A549 (cell line): ENCODE data around the gene ARFIP1. TPM values are rescaled to one million over a fixed set of nuclear protein-coding genes. Genes with fewer than 3 reads are reported as not detected.

ENCODE experiments used
- ATAC-seq, 2 experiments: fragments of 200-7000 bp in 1 of 2; fragments of >200 bp in 1 of 2; cut with Nextera tagmentation in 1 of 2; cut with Tn5 transposase in 1 of 2; 3 replicates each; pipeline versions ENCODE4 v1.8.0 to v1.9.1; 2018 to 2020; ENCODE audit warnings: mild to moderate bottlenecking in 1 of 2, moderate library complexity in 1 of 2
- CTCF ChIA-PET: fragments of 300-600 bp; sonication (Branson Sonifier 250); formaldehyde crosslinking; extraction: SDS; loops from one replicate; lab custom pipeline; 2021; ENCODE audit warnings: antibody characterized with exemption, inconsistent platforms; lab: Yijun Ruan, JAX
- POLR2A ChIA-PET: fragments of 350-600 bp; formaldehyde crosslinking; extraction: SDS; loops from one replicate; lab custom pipeline; 2021; ENCODE audit warnings: antibody characterized with exemption, inconsistent platforms; lab: Yijun Ruan, JAX
- DNase-seq, 2 experiments: peaks; one replicate each; pipeline versions ENCODE4 v3.0.0 to v3.0.0-alpha.2; 2011 to 2016; ENCODE audit warnings: low read depth in 1 of 2, low spot score in 1 of 2
- FAIRE-seq: peaks from 2 replicates; lab custom pipeline; 2011; peaks lifted over from hg19 to GRCh38; lab: Jason Lieb, UNC
- H3K27ac ChIP-seq, 2 experiments: fragments of >200 bp; sonication (Bioruptor Twin); formaldehyde crosslinking; 3 replicates each; pipeline ENCODE4 v1.5.1; 2016 to 2017
- H3K4me1 ChIP-seq: fragments of >200 bp; sonication (Bioruptor Twin); formaldehyde crosslinking; 3 replicates; pipeline ENCODE4 v1.6.1; 2016
- H3K4me2 ChIP-seq: fragments of >200 bp; sonication (Bioruptor Twin); formaldehyde crosslinking; 3 replicates; pipeline ENCODE4 v1.6.1; 2016
- H3K4me3 ChIP-seq: fragments of >200 bp; sonication (Bioruptor Twin); formaldehyde crosslinking; 3 replicates; pipeline ENCODE4 v1.5.1; 2016
- H3K9me3 ChIP-seq: fragments of >200 bp; sonication (Bioruptor Twin); formaldehyde crosslinking; 3 replicates; pipeline ENCODE4 v1.6.1; 2016
- BHLHE40 ChIP-seq: IDR thresholded peaks from 2 replicates; pipeline ENCODE4 v1.6.1; 2012; ENCODE audit warnings: low read depth, low read length, inconsistent platforms
- CBX2 ChIP-seq: fragments of 200-600 bp; sonication (generic); IDR thresholded peaks from 2 replicates; pipeline ENCODE4 v1.6.1; 2016; ENCODE audit warnings: low read depth, mild to moderate bottlenecking, borderline replicate concordance
- CEBPB ChIP-seq, 2 experiments: fragments of >200 bp in 1 of 2; sonication (Bioruptor Twin) in 1 of 2; formaldehyde crosslinking in 1 of 2; IDR thresholded peaks; 2 replicates each; pipeline ENCODE4 v1.6.1; 2012 to 2016
- CTCF ChIP-seq: fragments of >200 bp; sonication (Bioruptor Twin); formaldehyde crosslinking; IDR thresholded peaks from 3 replicates; pipeline ENCODE4 v1.5.1; 2016
- E2F6 ChIP-seq: IDR thresholded peaks from 2 replicates; pipeline ENCODE4 v1.6.1; 2012; ENCODE audit warnings: low read depth, borderline replicate concordance
- EHMT2 ChIP-seq: fragments of 200-600 bp; sonication (generic); IDR thresholded peaks from 2 replicates; pipeline ENCODE4 v1.6.1; 2016; ENCODE audit warnings: antibody characterized with exemption, low read depth, mild to moderate bottlenecking, moderate library complexity
- FOSB ChIP-seq: fragments of 250-450 bp; sonication (Bioruptor Pico); IDR thresholded peaks from 2 replicates; pipeline ENCODE4 v1.5.0; 2020; ENCODE audit warnings: mild to moderate bottlenecking, moderate library complexity
- FOXS1 ChIP-seq: fragments of 250-450 bp; sonication (Bioruptor Pico); IDR thresholded peaks from 2 replicates; pipeline ENCODE4 v1.5.0; 2020; ENCODE audit warnings: mild to moderate bottlenecking, moderate library complexity
- HOXA7 ChIP-seq: fragments of 250-450 bp; sonication (Bioruptor Pico); IDR thresholded peaks from 2 replicates; pipeline ENCODE4 v1.5.0; 2020; ENCODE audit warnings: mild to moderate bottlenecking, moderate library complexity
- HOXB13 ChIP-seq: fragments of 250-450 bp; sonication (Bioruptor Pico); IDR thresholded peaks from 2 replicates; pipeline ENCODE4 v1.5.0; 2020; ENCODE audit warnings: low read depth, mild to moderate bottlenecking, moderate library complexity
- HOXB5 ChIP-seq: fragments of 250-450 bp; sonication (Bioruptor Pico); IDR thresholded peaks from 2 replicates; pipeline ENCODE4 v1.5.0; 2020; ENCODE audit warnings: mild to moderate bottlenecking, moderate library complexity
- JUN ChIP-seq, 2 experiments: fragments of >200 bp; sonication (Bioruptor Twin); formaldehyde crosslinking; IDR thresholded peaks; 2 replicates in 1 of 2; 3 replicates in 1 of 2; pipeline ENCODE4 v1.6.1; 2016 to 2017
- MAFK ChIP-seq: fragments of 450-650 bp; IDR thresholded peaks from 2 replicates; pipeline ENCODE4 v1.6.1; 2014; ENCODE audit not compliant: partially characterized antibody
- MAX ChIP-seq: IDR thresholded peaks from 2 replicates; pipeline ENCODE4 v1.6.1; 2012
- MYC ChIP-seq: IDR thresholded peaks from 2 replicates; pipeline ENCODE4 v1.6.1; 2012; ENCODE audit warnings: mild to moderate bottlenecking, inconsistent platforms, low read length, improper control_type of control experiment, borderline replicate concordance
- NFE2L2 ChIP-seq: fragments of 150-350 bp; conservative IDR thresholded peaks from 2 replicates; pipeline ENCODE4 v1.6.1; 2014; ENCODE audit warnings: low read length
- RFX5 ChIP-seq: fragments of 450-650 bp; IDR thresholded peaks from 2 replicates; pipeline ENCODE4 v1.7.1; 2014; ENCODE audit warnings: antibody characterized with exemption, mild to moderate bottlenecking, moderate library complexity
- SREBF2 ChIP-seq: fragments of 450-650 bp; IDR thresholded peaks from 2 replicates; pipeline ENCODE4 v1.6.1; 2014; ENCODE audit warnings: mild to moderate bottlenecking, moderate library complexity
- TFCP2L1 ChIP-seq: fragments of 250-450 bp; sonication (Bioruptor Pico); IDR thresholded peaks from 2 replicates; pipeline ENCODE4 v1.5.0; 2021; ENCODE audit warnings: mild to moderate bottlenecking
- ZNF302 ChIP-seq: fragments of 250-450 bp; sonication (Bioruptor Pico); IDR thresholded peaks from 2 replicates; pipeline ENCODE4 v1.9.0; 2021; ENCODE audit warnings: inconsistent platforms, mild to moderate bottlenecking, moderate library complexity
- WGBS: methylation state at CpG from one replicate; pipeline ENCODE4 v1.1.6; 2017; ENCODE audit errors: missing lambda C conversion rate; 5-methylcytosine and 5-hydroxymethylcytosine counted together
- polyA plus RNA-seq, 4 experiments: library from polyadenylated mRNA; depleted of rRNA in 3 of 4; stranded (reverse); fragments of >200 nt; fragmentation: RNase III in 1 of 4; extraction: RNeasy Plus Mini Kit Qiagen cat#74134 plus additional on column Dnase treatment in 1 of 4; gene quantifications; 2 replicates in 3 of 4; 3 replicates in 1 of 4; pipeline ENCODE4 v1.2.3, GENCODE V29; 2011 to 2017
- TF ChIP-seq, protein P1 (sequence below): fragments of >200 bp; sonication (Bioruptor Twin); formaldehyde crosslinking; IDR thresholded peaks from 2 replicates; pipeline ENCODE4 v1.6.1; 2016
- TF ChIP-seq, protein P2 (sequence below): IDR thresholded peaks from 2 replicates; pipeline ENCODE4 v1.6.1; 2012

Gene ARFIP1
- polyA plus RNA-seq, 2 of the 4 experiments (the other 2 are of a cell fraction): 17.1 to 39.2 TPM

- whole genome bisulfite sequencing: 76% methylated on average over 4 of the region's 4 CpGs
- CTCF ChIA-PET: interaction anchor here (0.9 to 1.1 kb wide), 2 partner anchors 10 to 227 kb away, joined by 3 to 4 read pairs; no protein-coding TSS in a partner anchor
Measured at GRCh38 chr4:152856960-152857359, 77.2 kb downstream of the ARFIP1 start.

GRCh38 chr4:152858934-152859333 lies 79.2 kb downstream of the ARFIP1 start:
- CTCF ChIA-PET: no interaction called here
- POLR2A ChIA-PET: no interaction called here
- no peak for DNase-seq
- no peak for ATAC-seq
- no peak overlapping the region for H3K27ac ChIP-seq
- peaks cover 6% of the 10 kb centered on the region; the same call in 2 of the 3 replicates for H3K4me1 ChIP-seq
- no peak overlapping the region for H3K4me2 ChIP-seq
- H3K9me3 ChIP-seq: no peaks in the 10 kb centered on the region
- TF ChIP-seq HOXB13 (CRISPR knock-in tag) (no peak), NFE2L2 (no peak), SREBF2 (no peak), MYC (no peak), MAFK (no peak), HOXB5 (CRISPR knock-in tag) (no peak), RFX5 (no peak), BHLHE40 (no peak), TFCP2L1 (no peak), ZNF302 (no peak), CBX2 (no peak)
- TF ChIP-seq, protein P1, sequence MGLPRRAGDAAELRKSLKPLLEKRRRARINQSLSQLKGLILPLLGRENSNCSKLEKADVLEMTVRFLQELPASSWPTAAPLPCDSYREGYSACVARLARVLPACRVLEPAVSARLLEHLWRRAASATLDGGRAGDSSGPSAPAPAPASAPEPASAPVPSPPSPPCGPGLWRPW: no peak
- H3K4me3 ChIP-seq: no peak overlapping the region
- FAIRE-seq: no peak
- WGBS: 83% methylated on average over 6 of the region's 6 CpGs

More at GRCh38 chr4:152856960-152857359, 77.2 kb downstream of the ARFIP1 start:
- no peak overlapping the region for H3K4me2 ChIP-seq
- FAIRE-seq: no peak
- no peak overlapping the region for H3K4me3 ChIP-seq
- POLR2A ChIA-PET: no interaction called here
- no peak for ATAC-seq
- TF ChIP-seq, protein P1: no peak
- no peak for TF ChIP-seq MAX
- no peak for TF ChIP-seq EHMT2
- no peak for TF ChIP-seq HOXA7 (CRISPR knock-in tag)
- no peak for TF ChIP-seq E2F6
- no peak for TF ChIP-seq CTCF
- TF ChIP-seq MYC: no peak
- no peak for TF ChIP-seq MAFK
- TF ChIP-seq NFE2L2: no peak
- TF ChIP-seq, protein P2, sequence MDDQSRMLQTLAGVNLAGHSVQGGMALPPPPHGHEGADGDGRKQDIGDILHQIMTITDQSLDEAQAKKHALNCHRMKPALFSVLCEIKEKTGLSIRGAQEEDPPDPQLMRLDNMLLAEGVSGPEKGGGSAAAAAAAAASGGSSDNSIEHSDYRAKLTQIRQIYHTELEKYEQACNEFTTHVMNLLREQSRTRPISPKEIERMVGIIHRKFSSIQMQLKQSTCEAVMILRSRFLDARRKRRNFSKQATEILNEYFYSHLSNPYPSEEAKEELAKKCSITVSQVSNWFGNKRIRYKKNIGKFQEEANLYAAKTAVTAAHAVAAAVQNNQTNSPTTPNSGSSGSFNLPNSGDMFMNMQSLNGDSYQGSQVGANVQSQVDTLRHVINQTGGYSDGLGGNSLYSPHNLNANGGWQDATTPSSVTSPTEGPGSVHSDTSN: no peak
- TF ChIP-seq JUN (IDR thresholded peaks at IDR 0.05): no peak
- no peak for TF ChIP-seq FOXS1 (CRISPR knock-in tag)
- TF ChIP-seq CEBPB (IDR thresholded peaks at IDR 0.05): no peak
- no peak for TF ChIP-seq FOSB
- peaks cover 6% of the 10 kb centered on the region; the same call in 2 of the 3 replicates for H3K4me1 ChIP-seq
- H3K9me3 ChIP-seq: peaks cover 7% of the 10 kb centered on the region; the same call in 1 of the 3 replicates
- DNase-seq: no peak
- no peak overlapping the region for H3K27ac ChIP-seq
